GM12865 (cell line): Measurements from ENCODE around the gene DET1.

Experiments used
- DNase-seq: peaks from one replicate; pipeline ENCODE4 v3.0.0; 2010; ENCODE audit warnings: low read depth
- H3K4me3 ChIP-seq: 2 replicates; pipeline ENCODE4 v1.5.1; 2011; ENCODE audit warnings: mild to moderate bottlenecking, low read depth, low read length, control low read depth
- TF ChIP-seq, protein P1 (sequence below): IDR thresholded peaks from 2 replicates; pipeline ENCODE4 v1.5.1; 2011; ENCODE audit warnings: low read length, control low read depth, low read depth, inconsistent platforms; ENCODE audit not compliant: insufficient read depth; ENCODE audit errors: missing control alignments

DET1 gene

DNA sequence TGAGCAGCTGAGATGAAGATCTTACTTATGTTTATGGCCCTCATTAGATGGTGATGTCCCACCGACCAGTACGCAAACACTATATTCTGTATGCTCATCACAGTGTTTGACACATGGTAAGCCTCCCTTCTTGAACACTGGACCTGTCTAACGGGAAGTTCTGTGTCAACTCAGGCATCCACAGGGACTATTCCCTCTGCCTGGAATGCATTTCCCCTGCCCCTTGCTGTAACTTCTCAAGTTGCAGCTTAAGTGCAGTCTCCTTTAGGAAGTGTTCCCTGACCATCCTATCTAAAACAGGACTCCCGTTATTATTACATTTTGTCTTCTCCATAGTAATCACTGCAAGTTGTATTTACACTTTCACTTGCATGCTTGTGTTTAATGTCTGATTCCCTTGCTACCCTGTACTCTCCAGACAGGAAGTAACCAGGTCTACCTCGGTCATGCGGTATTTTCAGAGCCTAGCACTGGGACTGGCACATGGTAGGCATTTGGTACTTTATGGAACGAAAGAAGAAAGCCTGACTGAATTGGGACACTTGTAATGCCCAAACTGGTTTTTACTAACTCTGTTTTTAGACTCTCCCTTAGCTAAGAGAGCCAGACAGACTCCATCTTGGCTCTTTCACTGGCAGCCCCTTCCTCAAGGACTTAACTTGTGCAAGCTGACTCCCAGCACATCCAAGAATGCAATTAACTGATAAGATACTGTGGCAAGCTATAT, 8.7 kb downstream of the DET1 start:
- no peak for DNase-seq
- no peak overlapping the region for H3K4me3 ChIP-seq
- TF ChIP-seq, protein P1, sequence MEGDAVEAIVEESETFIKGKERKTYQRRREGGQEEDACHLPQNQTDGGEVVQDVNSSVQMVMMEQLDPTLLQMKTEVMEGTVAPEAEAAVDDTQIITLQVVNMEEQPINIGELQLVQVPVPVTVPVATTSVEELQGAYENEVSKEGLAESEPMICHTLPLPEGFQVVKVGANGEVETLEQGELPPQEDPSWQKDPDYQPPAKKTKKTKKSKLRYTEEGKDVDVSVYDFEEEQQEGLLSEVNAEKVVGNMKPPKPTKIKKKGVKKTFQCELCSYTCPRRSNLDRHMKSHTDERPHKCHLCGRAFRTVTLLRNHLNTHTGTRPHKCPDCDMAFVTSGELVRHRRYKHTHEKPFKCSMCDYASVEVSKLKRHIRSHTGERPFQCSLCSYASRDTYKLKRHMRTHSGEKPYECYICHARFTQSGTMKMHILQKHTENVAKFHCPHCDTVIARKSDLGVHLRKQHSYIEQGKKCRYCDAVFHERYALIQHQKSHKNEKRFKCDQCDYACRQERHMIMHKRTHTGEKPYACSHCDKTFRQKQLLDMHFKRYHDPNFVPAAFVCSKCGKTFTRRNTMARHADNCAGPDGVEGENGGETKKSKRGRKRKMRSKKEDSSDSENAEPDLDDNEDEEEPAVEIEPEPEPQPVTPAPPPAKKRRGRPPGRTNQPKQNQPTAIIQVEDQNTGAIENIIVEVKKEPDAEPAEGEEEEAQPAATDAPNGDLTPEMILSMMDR = no peak

DNA sequence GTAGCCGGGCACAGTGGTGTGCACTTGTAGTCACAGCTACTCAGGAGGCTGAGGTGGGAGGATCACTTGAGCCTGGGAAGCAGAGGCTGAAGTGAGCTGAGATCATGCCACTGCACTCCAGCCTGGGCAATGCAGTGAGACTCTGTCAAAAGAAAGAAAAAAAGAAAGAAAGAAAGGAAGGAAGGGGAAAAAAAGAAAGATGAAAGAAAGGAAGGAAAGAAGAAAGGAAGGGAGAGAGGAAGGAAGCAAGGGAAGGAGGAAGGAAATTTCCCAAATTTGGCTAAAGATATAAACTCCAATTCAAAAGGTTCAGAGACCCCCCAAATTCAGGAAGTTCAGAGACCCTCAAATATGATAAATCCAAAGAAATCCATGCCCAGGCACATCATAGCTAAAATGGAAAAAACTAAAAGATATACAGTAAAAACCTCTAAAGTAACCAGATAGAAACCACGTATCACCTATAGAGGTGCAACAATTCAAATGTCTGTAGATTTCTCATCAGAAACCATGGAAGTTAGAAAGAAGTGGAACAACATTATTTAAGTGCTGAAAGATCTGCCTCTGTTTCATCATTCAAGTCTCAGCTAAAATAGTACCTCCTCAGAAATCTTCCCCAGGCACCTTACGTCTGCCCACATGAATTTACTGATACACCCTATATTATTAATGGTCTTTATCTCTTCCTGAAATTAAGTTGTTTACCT, 10.7 kb downstream of the DET1 start:
- TF ChIP-seq, protein P1 = no peak
- no peak for DNase-seq
- no peak overlapping the region for H3K4me3 ChIP-seq

DNA sequence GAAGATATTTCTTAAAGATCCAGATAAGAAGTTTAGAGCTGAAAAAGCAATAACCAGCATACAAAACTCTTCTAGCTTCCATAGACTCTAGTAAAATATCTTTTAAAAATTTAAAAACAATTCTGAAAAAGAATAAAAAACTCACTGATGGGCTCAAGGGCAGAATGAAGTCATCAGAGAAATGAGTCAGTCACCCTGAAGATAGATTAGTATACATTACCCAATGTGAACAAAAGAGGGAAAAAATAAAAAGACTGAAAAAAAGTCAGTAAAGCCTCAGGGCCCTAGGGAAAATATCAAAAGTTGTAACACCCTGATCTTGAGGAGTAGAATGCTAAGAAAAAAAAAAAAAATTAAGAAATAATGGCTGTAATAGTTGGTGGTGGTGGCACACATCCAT, 11.4 kb downstream of the DET1 start:
- DNase-seq = no peak
- TF ChIP-seq, protein P1 = no peak
- H3K4me3 ChIP-seq = no peak overlapping the region

DNA sequence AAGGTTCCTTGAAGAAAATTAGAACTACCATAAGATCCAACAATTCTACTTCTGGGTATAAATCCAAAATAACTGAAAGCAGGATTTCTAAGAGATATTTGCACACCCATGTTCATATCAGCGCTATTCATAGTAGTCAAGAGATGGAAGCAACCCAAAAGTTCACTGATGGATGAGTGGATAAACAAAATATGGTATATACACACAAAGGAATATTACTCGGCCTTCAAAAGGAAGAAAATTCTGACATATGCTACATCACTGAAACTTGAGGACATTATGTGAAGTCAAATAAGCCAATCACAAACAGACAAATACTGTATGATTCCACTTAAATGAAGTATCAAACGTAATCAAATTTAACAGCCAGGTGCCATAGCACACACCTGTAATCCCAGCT, 13.1 kb downstream of the DET1 start:
- TF ChIP-seq, protein P1 = no peak
- no peak overlapping the region for H3K4me3 ChIP-seq
- no peak for DNase-seq

DNA sequence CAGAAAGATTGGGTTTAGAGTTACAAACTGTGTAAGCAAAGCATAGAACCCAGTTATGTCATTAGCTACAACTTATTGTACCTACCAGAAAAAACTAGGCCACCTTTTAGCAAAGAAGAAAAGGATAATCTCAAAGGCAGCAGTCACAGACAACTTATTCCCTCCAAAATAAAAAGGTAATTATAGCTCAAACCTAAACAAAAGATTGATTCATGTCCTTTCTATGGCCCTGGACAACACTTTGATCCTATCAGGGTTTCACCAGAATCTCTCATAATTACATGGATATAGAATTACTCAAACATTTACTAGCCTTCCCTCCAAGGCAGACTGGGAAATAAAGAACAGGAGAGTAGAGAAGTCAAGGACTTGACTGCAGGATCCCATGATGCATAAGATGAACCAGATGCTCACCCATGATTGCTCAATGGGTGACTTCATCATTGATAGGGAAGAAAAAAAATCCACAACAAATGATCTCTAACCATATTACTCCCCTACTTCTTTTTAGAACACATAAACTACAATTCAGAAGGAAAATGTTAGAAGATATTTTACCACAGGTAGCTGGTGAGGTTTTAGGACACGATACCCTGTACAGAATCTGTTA, 17.4 kb downstream of the DET1 start:
- DNase-seq = no peak
- no peak overlapping the region for H3K4me3 ChIP-seq
- TF ChIP-seq, protein P1 = no peak

DNA sequence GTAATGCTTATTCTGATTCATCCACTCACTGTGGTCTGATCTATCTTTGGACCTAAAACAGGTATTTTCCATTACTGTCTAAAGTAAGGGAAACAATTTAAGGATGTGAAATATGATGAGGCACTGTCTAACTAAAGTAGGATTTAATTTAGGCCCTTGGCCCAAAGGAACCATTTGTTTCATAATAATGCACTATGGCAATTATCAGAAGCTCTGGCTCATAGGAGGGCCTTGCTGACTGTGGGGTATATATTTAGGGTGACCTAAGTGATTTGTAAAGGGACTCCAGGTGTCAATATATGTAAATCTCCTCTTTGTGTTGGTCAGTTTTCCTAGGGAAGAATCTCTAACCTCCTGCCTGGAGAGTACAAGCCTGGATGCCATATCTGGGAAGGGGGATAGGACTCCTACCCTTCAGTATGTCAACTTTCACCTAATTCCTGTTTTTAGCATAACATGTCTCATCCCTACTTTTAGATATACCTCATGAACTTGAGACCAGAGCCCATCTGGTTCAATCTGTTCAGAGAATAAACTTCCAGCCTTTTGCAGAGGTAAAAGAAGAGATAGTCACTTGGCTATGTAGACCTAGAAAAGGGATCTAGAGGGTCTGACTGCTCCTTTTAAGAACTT, 20.1 kb downstream of the DET1 start:
- no peak overlapping the region for H3K4me3 ChIP-seq
- no peak for DNase-seq
- TF ChIP-seq, protein P1 = no peak
